ENCODE data around the gene MAML1. TPM values are rescaled to one million over a fixed set of nuclear protein-coding genes. Genes with fewer than 3 reads are reported as not detected.

MAML1 gene
- total and polyA plus RNA-seq, 2 experiments from 2014 or later, result 7.5 to 15.9 TPM

DNA sequence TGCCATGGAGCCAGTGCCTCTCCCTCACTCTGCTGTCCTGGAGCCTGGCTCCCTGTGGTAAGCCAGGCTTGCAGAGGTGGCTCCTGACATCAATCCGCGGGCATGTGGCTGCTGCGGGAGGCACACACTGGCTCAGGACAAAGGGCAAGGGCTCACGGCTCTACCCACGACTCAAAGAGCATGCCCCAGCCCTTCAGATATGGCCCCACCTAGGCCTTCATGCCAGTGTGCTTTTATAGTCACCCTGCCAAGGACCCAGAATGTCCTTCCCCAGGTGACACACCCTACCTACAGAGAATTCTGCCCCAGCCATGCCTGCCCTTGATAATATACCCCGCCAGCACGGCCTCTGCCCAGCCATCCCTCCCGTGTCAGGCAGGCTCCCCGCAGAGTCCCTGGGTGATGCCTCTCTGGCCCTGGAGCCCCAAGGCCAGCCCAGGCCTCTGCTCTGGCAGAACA, 72.5 kb downstream of the MAML1 start:
- TF ChIP-seq, protein P1, sequence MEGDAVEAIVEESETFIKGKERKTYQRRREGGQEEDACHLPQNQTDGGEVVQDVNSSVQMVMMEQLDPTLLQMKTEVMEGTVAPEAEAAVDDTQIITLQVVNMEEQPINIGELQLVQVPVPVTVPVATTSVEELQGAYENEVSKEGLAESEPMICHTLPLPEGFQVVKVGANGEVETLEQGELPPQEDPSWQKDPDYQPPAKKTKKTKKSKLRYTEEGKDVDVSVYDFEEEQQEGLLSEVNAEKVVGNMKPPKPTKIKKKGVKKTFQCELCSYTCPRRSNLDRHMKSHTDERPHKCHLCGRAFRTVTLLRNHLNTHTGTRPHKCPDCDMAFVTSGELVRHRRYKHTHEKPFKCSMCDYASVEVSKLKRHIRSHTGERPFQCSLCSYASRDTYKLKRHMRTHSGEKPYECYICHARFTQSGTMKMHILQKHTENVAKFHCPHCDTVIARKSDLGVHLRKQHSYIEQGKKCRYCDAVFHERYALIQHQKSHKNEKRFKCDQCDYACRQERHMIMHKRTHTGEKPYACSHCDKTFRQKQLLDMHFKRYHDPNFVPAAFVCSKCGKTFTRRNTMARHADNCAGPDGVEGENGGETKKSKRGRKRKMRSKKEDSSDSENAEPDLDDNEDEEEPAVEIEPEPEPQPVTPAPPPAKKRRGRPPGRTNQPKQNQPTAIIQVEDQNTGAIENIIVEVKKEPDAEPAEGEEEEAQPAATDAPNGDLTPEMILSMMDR (IDR thresholded peaks at IDR 0.05; ENCODE audit: poor library complexity), result no peak
- TF ChIP-seq EZH2phosphoT487 (IDR thresholded peaks at IDR 0.05; ENCODE audit: low read depth, severe bottlenecking, unreplicated experiment) (no peak), EZH2 (IDR thresholded peaks at IDR 0.05; ENCODE audit: borderline replicate concordance) (no peak)
- 51% methylated on average over 9 of the region's 9 CpGs for WGBS (ENCODE audit: low lambda C conversion rate, missing lambda C conversion rate)
- Histone ChIP-seq H3K27me3 (no peaks in the 10 kb centered on the region), H4K20me1 (ENCODE audit: insufficient read depth, poor library complexity, severe bottlenecking) (peaks cover 48% of the 10 kb centered on the region), H3K9me2 (replicated peaks; ENCODE audit: insufficient read depth) (no peaks in the 10 kb centered on the region), H3K36me3 (replicated peaks; ENCODE audit: insufficient read depth, low read depth) (no peaks in the 10 kb centered on the region), H3K4me1 (ENCODE audit: insufficient read depth) (peaks cover 36% of the 10 kb centered on the region), H2AFZ (no peak overlapping the region), H3K79me2 (peaks cover 63% of the 10 kb centered on the region), H3K9me3 (ENCODE audit: low read depth) (no peaks in the 10 kb centered on the region), H3K27ac (peak overlapping the region; percentile 99), H3K4me3 (peak overlapping the region; percentile 100), H3K4me2 (peak overlapping the region; percentile 99)
- DNase-seq (ENCODE audit: low spot score), result peak; percentile 33

DNA sequence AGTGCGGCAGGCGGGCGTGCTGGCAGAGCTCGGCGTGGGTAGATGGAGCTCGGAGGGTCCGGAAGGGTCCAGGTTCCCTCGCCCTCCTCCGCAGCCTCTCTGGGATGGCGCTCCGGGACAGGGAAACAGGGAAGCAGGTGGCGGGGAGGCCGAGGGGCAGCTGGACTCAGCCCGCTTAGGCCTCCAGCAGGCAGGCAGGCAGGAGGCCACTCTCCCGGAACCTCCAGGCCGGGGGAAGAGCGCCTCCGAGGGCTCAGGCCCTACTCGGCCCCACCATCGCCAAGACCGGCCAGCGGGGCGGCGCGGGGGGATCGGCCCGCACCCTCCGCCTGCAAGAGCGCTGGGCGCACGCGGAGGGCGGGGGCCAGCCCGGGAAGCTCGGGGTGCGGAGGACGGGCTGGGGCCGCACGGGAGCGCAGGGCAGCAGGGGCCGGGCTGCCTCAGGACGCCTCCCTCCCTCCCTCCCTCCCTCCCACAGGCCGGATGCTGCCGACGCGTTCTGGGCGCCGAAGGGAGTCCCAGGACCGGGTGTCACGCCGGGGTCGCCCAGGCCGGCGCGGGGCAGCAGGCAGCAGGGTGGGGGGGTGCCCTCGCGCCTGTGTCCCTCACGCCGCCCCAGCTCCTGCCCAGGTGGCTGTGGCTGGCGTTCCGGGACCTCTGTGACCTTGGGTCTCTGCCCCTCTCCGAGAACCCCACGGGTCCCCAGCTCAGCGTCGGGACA, 73.1 kb downstream of the MAML1 start:
- DNase-seq (ENCODE audit: low spot score), result peak; percentile 72
- H2AFZ ChIP-seq, result peak overlapping the region; percentile 74

DNA sequence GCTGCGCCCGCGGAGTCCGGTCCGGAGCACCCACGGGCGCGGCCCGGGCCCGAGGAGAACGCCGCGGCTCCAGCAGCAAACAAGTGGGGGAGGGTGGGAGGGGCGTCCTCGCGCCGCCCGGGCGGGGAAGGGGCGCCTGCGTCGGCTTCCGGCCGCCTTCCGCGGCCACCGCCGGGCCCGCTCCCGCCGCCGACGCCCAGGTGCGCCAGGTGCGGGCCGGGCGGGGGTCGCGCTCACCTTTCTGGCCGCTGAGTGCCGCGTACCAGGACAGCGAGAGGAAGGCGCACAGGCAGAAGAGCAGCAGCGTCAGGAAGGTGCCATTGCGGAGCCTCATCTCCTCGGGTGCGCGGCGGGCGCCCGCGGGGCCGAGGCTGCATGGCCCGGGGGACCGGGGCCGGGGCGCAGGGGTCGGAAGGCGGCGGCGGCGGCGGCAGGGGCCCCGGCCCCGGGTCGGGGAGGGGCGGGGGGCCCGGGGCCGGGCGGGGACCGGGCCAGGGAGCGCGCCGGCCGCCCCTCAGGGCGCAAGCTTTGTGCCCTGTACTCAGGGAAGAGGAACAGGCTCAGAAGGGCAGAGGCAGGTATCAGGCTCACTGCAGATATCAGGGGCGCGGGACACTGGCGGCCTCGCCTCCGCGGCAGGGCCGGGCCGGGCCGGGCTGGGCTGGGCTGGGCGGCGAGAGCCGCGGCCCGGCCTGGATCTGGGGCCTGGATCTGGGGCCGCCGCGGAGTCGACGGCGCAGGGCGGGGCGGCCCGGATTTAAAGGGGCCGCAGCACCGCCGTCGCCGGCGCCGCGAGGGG, 73.8 kb downstream of the MAML1 start, which contains the start of gene MGAT4B:
Gene MGAT4B, minus strand, starts transcription at position 617 of the 799 bp plus-strand sequence. Its CDS starts 283 bp downstream, at position 334.
- Histone ChIP-seq H3K79me2 (peaks cover 64% of the 10 kb centered on the region), H3K4me3 (peak within 1 kb of the TSS; percentile 100), H3K9me3 (ENCODE audit: low read depth) (no peaks in the 10 kb centered on the region), H3K36me3 (replicated peaks; ENCODE audit: insufficient read depth, low read depth) (no peaks in the 10 kb centered on the region), H3K9me2 (replicated peaks; ENCODE audit: insufficient read depth) (no peaks in the 10 kb centered on the region), H3K27me3 (no peaks in the 10 kb centered on the region), H3K4me1 (ENCODE audit: insufficient read depth) (peaks cover 36% of the 10 kb centered on the region), H2AFZ (peak within 1 kb of the TSS; percentile 97), H3K4me2 (peak within 1 kb of the TSS; percentile 99), H3K27ac (peak within 1 kb of the TSS; percentile 99), H4K20me1 (ENCODE audit: insufficient read depth, poor library complexity, severe bottlenecking) (peaks cover 41% of the 10 kb centered on the region)
- peak; percentile 94 for DNase-seq (ENCODE audit: low spot score)
- TF ChIP-seq, protein P1 (IDR thresholded peaks at IDR 0.05; ENCODE audit: poor library complexity), result no peak
- TF ChIP-seq EZH2phosphoT487 (IDR thresholded peaks at IDR 0.05; ENCODE audit: low read depth, severe bottlenecking, unreplicated experiment) (no peak), EZH2 (IDR thresholded peaks at IDR 0.05; ENCODE audit: borderline replicate concordance) (no peak)
- 1% methylated on average over 27 of the region's 108 CpGs for WGBS (ENCODE audit: low lambda C conversion rate, missing lambda C conversion rate)

More for the DNA sequence above, 73.1 kb downstream of the MAML1 start:
- Histone ChIP-seq H4K20me1 (ENCODE audit: insufficient read depth, poor library complexity, severe bottlenecking) (peaks cover 46% of the 10 kb centered on the region), H3K27ac (peak overlapping the region; percentile 99), H3K4me2 (peak overlapping the region; percentile 99), H3K27me3 (no peaks in the 10 kb centered on the region), H3K9me2 (replicated peaks; ENCODE audit: insufficient read depth) (no peaks in the 10 kb centered on the region), H3K36me3 (replicated peaks; ENCODE audit: insufficient read depth, low read depth) (no peaks in the 10 kb centered on the region), H3K79me2 (peaks cover 64% of the 10 kb centered on the region), H3K4me1 (ENCODE audit: insufficient read depth) (peaks cover 36% of the 10 kb centered on the region), H3K9me3 (ENCODE audit: low read depth) (no peaks in the 10 kb centered on the region), H3K4me3 (peak overlapping the region; percentile 100)
- 11% methylated on average over 27 of the region's 65 CpGs for WGBS (ENCODE audit: low lambda C conversion rate, missing lambda C conversion rate)
- TF ChIP-seq, protein P1 (IDR thresholded peaks at IDR 0.05; ENCODE audit: poor library complexity), result no peak
- TF ChIP-seq EZH2 (IDR thresholded peaks at IDR 0.05; ENCODE audit: borderline replicate concordance) (no peak), EZH2phosphoT487 (IDR thresholded peaks at IDR 0.05; ENCODE audit: low read depth, severe bottlenecking, unreplicated experiment) (no peak)

Measured in hepatocyte (in vitro differentiated cells).